Ovary (tissue), 9 donors: Measurements from ENCODE around the gene TACC2. TPM values are rescaled to one million over a fixed set of nuclear protein-coding genes. Genes with fewer than 3 reads are reported as not detected.

Source experiments
- DNase-seq, 5 donors: peaks; one replicate each; pipeline ENCODE4 v3.0.0-alpha.2; 2019 to 2020
- H3K27ac ChIP-seq, 2 donors: fragments of 200-600 bp; one replicate each; pipeline versions ENCODE4 v1.5.1 to v1.8.0; 2019 to 2022
- H3K27me3 ChIP-seq: fragments of 200-600 bp; one replicate; pipeline ENCODE4 v1.8.0; 2022
- H3K36me3 ChIP-seq: fragments of 200-600 bp; sonication (generic); one replicate; pipeline ENCODE4 v1.5.1; 2019
- H3K4me1 ChIP-seq: one replicate; pipeline ENCODE4 v1.8.1; 2013; ENCODE audit warnings: mild to moderate bottlenecking, moderate library complexity; ENCODE audit not compliant: insufficient read depth
- H3K4me3 ChIP-seq: fragments of 200-600 bp; sonication (generic); one replicate; pipeline ENCODE4 v1.5.1; 2017
- H3K9me3 ChIP-seq, 2 donors: fragments of 200-600 bp in 1 of 2; sonication (generic) in 1 of 2; one replicate each; pipeline versions ENCODE4 v1.5.1 to v1.8.1; 2013 to 2019; ENCODE audit warnings: mild to moderate bottlenecking in 1 of 2, moderate library complexity in 1 of 2
- EP300 ChIP-seq: sonication (generic); formaldehyde crosslinking; IDR thresholded peaks from one replicate; pipeline ENCODE4 v1.6.1; 2017; ENCODE audit warnings: antibody characterized with exemption
- POLR2A ChIP-seq: fragments of 450-650 bp; IDR thresholded peaks from one replicate; pipeline ENCODE4 v1.6.1; 2017; ENCODE audit warnings: antibody characterized with exemption, mild to moderate bottlenecking, moderate library complexity
- WGBS, 3 donors: extraction: QIAGEN DNeasy Blood & Tissue Kit in 1 of 3; methylation state at CpG; one replicate each; pipeline versions ENCODE4 v1.1.5 to v1.1.7; 2013 to 2017; 5-methylcytosine and 5-hydroxymethylcytosine counted together
- intact Hi-C, 4 donors: fragments of 100-400 bp; cut with DNase I; formaldehyde crosslinking; loops; one replicate each; pipeline versions ENCODE4 v1.11.0 to v1.15.1; 2022 to 2023
- polyA plus RNA-seq, 2 donors: library from polyadenylated mRNA; stranded (reverse); fragments of 200-250 nt in 1 of 2; fragments of 350-450 nt in 1 of 2; fragmentation: Illumina TruSeq in 1 of 2; extraction: RNeasy Lipid Tissue Mini Kit (QIAGEN cat#74804) in 1 of 2; gene quantifications; one replicate each; pipeline ENCODE4 v1.2.3, GENCODE V29; 2013 to 2014
- total RNA-seq, 7 donors: library from RNA; depleted of rRNA in 2 of 7; stranded (reverse); fragments of >200 nt in 2 of 7; fragmentation: NEBNext Ultra II Directional in 3 of 7; extraction: Animal tissue kit (Norgen Biotek cat#: 25700) in 3 of 7; gene quantifications; one replicate each; pipeline versions ENCODE4 v1.1.0 to v1.2.4, GENCODE V29; 2016 to 2023
- TF ChIP-seq, protein P1 (sequence below), 3 donors: fragments of 450-650 bp in 2 of 3; fragments of 200-600 bp in 1 of 3; IDR thresholded peaks; one replicate each; pipeline versions ENCODE4 v1.5.1 to v1.8.0; 2016 to 2022; ENCODE audit warnings: antibody characterized with exemption in 3 of 3, mild to moderate bottlenecking in 1 of 3
- donor health status: DM: no; HTN: no; CAD: no; lungs with moderate emphysema.
- donor health status: DM: no; HTN: no; CAD: no.
- donor health status: Bipolar disorder and iron deficiency.
- donor health status: DM: yes; HTN: yes; CAD: no.
- donor health status: DM: no; HTN: no; CAD: no.
- donor health status: DM: yes; HTN: yes; CAD: no.

The TACC2 gene
- total and polyA plus RNA-seq, 9 donors = 6.1 to 66.4 (median 14.2) TPM

DNA sequence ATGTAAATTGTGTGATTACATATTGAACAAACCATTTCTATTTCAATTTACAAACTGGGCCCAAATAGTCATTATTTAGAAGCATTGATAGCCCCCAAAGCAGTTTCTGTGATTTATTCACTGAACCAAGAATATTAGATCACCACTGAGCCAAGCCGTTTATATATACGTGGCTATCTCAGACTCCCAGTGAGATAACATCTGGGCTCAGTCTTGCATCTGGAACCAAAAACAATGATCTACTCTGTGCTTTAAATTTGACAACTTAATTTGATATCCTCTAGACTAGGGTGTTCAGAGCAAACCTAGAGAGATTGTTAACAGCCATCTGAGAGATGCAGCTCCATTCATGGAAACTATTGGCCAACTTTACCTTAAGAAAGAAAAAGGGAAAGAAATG lies 240.7 kb downstream of the TACC2 start:
- 74 to 78% (median 77%) methylated on average over 2 of the region's 2 CpGs for WGBS, 3 donors
- TF ChIP-seq, protein P1, sequence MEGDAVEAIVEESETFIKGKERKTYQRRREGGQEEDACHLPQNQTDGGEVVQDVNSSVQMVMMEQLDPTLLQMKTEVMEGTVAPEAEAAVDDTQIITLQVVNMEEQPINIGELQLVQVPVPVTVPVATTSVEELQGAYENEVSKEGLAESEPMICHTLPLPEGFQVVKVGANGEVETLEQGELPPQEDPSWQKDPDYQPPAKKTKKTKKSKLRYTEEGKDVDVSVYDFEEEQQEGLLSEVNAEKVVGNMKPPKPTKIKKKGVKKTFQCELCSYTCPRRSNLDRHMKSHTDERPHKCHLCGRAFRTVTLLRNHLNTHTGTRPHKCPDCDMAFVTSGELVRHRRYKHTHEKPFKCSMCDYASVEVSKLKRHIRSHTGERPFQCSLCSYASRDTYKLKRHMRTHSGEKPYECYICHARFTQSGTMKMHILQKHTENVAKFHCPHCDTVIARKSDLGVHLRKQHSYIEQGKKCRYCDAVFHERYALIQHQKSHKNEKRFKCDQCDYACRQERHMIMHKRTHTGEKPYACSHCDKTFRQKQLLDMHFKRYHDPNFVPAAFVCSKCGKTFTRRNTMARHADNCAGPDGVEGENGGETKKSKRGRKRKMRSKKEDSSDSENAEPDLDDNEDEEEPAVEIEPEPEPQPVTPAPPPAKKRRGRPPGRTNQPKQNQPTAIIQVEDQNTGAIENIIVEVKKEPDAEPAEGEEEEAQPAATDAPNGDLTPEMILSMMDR (IDR thresholded peaks at IDR 0.05) = no peak
- no peak for TF ChIP-seq POLR2A
- TF ChIP-seq EP300 = no peak
- H3K36me3 ChIP-seq = no peaks in the 10 kb centered on the region
- H3K27ac ChIP-seq = no peak overlapping the region
- no peak for DNase-seq
- no peak overlapping the region for H3K4me3 ChIP-seq
- no peaks in the 10 kb centered on the region for H3K9me3 ChIP-seq
- H3K27me3 ChIP-seq = no peaks in the 10 kb centered on the region
- no peaks in the 10 kb centered on the region for H3K4me1 ChIP-seq
- intact Hi-C loops = no loop called here

DNA sequence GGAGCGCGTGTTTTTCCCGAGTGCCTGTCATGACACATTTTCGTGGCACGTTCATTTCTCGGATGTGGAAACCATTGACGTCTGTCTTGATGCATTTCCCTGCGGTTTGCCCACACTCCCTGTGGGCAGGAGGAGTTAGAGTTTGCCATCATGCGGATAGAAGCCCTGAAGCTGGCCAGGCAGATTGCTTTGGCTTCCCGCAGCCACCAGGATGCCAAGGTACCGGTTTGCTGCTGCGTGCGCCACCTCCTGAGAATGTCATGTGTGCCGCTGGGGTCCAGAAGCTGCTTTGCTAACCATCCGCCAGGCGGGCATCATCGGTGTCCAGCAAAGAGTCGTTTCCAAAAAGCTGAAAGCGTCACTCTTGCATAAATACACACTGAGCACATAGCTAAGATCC lies 241.3 kb downstream of the TACC2 start:
- intact Hi-C loops = no loop called here
- 91 to 99% (median 97%) methylated on average over 19 of the region's 19 CpGs for WGBS, 3 donors
- no peaks in the 10 kb centered on the region for H3K4me1 ChIP-seq
- no peak for TF ChIP-seq POLR2A
- TF ChIP-seq, protein P1 (IDR thresholded peaks at IDR 0.05) = no peak
- no peak for TF ChIP-seq EP300
- no peaks in the 10 kb centered on the region for H3K36me3 ChIP-seq
- no peak overlapping the region for H3K27ac ChIP-seq
- no peaks in the 10 kb centered on the region for H3K27me3 ChIP-seq
- no peak for DNase-seq
- H3K9me3 ChIP-seq = no peaks in the 10 kb centered on the region
- H3K4me3 ChIP-seq = no peak overlapping the region

DNA sequence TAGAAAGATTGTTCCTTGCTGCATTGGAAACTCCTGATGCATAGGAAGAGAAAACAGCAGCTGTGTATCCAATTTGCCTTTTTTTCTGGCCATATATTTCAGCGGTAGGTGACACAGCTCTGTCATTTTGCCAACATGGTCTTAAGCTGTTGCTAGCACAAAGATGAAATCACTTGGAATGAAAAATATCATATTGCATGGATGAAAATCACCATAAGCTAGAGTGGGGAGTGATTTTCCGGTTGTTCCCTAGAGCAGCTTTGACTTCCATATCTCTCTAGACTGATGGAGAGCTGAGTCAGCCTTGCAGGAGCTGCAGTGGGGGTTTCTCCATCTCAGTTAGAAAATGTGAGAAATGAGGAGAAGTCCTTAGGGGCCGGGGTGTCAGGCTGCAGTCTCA lies 243.8 kb downstream of the TACC2 start:
- TF ChIP-seq EP300 (no peak), POLR2A (no peak)
- TF ChIP-seq, protein P1 (IDR thresholded peaks at IDR 0.05) = no peak
- H3K27ac ChIP-seq = no peak overlapping the region

DNA sequence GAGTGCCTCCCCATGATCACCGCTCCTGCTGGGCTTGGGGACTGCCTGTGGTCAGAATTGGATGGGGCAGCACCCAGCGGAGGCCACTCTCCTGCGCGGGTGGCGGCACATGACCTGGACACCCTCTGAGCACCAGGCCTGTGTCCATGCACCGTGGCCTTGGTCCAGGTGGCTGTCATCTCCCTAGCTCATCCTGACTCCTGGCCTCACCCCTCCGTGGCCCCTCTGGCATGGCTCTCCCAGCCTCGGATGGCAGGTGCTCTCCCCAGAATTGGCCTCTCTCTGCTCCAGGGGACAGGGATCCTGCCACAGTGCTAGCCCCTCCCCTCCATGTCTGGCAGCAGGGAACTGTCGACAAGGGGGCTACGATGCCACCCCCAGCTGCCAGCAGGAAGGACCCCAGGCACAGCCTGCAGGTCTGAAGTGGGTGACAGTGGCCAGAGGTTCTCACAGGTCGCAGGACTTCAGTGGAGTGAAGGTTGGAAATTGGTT lies 244.9 kb downstream of the TACC2 start:
- TF ChIP-seq EP300 (no peak), POLR2A (no peak)
- TF ChIP-seq, protein P1 (IDR thresholded peaks at IDR 0.05) = no peak
- Histone ChIP-seq H3K36me3 (no peaks in the 10 kb centered on the region), H3K27ac (no peak overlapping the region), H3K4me1 (no peaks in the 10 kb centered on the region), H3K27me3 (no peaks in the 10 kb centered on the region), H3K9me3 (no peaks in the 10 kb centered on the region), H3K4me3 (no peak overlapping the region)
- WGBS, 3 donors = 75 to 84% (median 76%) methylated on average over 11 of the region's 11 CpGs
- intact Hi-C loops = no loop called here
- no peak for DNase-seq

More for the DNA sequence above, 243.8 kb downstream of the TACC2 start:
- DNase-seq = no peak
- WGBS, 3 donors = 51 to 72% (median 52%) methylated on average over 3 of the region's 3 CpGs
- intact Hi-C loops = no loop called here
- Histone ChIP-seq H3K4me3 (no peak overlapping the region), H3K9me3 (no peaks in the 10 kb centered on the region), H3K4me1 (no peaks in the 10 kb centered on the region), H3K36me3 (no peaks in the 10 kb centered on the region), H3K27me3 (no peaks in the 10 kb centered on the region)
